AG09309 (cell line): ENCODE measurements around the gene POU6F2.

Experiments
- DNase-seq: peaks from one replicate; pipeline ENCODE4 v3.0.0-alpha.2; 2010; ENCODE audit warnings: low read depth
- H3K4me3 ChIP-seq: 2 replicates; pipeline ENCODE4 v1.5.1; 2011; ENCODE audit warnings: mild to moderate bottlenecking, low read depth, low read length, moderate library complexity; ENCODE audit not compliant: control insufficient read depth
- CTCF ChIP-seq: IDR thresholded peaks from 2 replicates; pipeline ENCODE4 v1.5.1; 2011; ENCODE audit warnings: mild to moderate bottlenecking, low read depth, low read length, inconsistent platforms; ENCODE audit not compliant: insufficient read depth, control insufficient read depth; ENCODE audit errors: missing control alignments

POU6F2 gene

GRCh38 chr7:39493934-39494333 is 516.2 kb downstream of the POU6F2 start:
- TF ChIP-seq CTCF, result no peak
- DNase-seq, result no peak
- no peak overlapping the region for H3K4me3 ChIP-seq

- no peak for TF ChIP-seq CTCF
- H3K4me3 ChIP-seq, result no peak overlapping the region
- DNase-seq, result no peak
Observed at GRCh38 chr7:39501358-39501757, 523.6 kb downstream of the POU6F2 start.

GRCh38 chr7:39504963-39505362 is 527.3 kb downstream of the POU6F2 start:
- no peak for TF ChIP-seq CTCF
- no peak overlapping the region for H3K4me3 ChIP-seq
- no peak for DNase-seq

- no peak for DNase-seq
- no peak overlapping the region for H3K4me3 ChIP-seq
- TF ChIP-seq CTCF, result no peak
Observed at GRCh38 chr7:39507866-39508551, 530.3 kb downstream of the POU6F2 start.

GRCh38 chr7:39509436-39509835 is 531.7 kb downstream of the POU6F2 start:
- no peak overlapping the region for H3K4me3 ChIP-seq
- no peak for TF ChIP-seq CTCF
- DNase-seq, result no peak

GRCh38 chr7:39509912-39510311 is 532.2 kb downstream of the POU6F2 start:
- no peak for TF ChIP-seq CTCF
- H3K4me3 ChIP-seq, result no peak overlapping the region
- no peak for DNase-seq
